ENCODE measurements around the gene RPL39L.

DNA sequence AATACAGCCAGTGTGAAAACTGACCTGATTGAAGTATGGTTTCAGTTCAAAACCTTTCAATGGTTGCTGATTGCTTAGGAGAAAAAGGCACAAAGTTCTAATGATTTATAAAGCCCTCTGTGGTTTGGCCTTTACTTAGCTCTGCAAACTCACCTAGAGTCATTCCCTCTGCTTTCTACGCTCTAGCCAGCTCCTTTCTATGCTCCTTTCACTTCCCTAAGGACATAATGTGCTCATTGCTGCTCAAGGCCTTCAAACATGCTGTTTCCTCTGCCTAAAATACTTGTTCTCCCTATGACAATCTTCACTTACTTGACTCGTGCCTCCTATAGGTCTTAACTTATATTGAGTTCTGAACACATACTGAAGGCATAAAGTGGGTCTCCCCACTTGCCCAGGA is 19.0 kb downstream of the RPL39L start:
- TF ChIP-seq PRDM10 (tag by site-specific recombination; IDR thresholded peaks at IDR 0.05) = no peak
- no peak for TF ChIP-seq REST (tag by site-specific recombination; IDR thresholded peaks at IDR 0.05)
- no peak for TF ChIP-seq ZNF121 (tag by site-specific recombination; IDR thresholded peaks at IDR 0.05)
- TF ChIP-seq, protein P1, sequence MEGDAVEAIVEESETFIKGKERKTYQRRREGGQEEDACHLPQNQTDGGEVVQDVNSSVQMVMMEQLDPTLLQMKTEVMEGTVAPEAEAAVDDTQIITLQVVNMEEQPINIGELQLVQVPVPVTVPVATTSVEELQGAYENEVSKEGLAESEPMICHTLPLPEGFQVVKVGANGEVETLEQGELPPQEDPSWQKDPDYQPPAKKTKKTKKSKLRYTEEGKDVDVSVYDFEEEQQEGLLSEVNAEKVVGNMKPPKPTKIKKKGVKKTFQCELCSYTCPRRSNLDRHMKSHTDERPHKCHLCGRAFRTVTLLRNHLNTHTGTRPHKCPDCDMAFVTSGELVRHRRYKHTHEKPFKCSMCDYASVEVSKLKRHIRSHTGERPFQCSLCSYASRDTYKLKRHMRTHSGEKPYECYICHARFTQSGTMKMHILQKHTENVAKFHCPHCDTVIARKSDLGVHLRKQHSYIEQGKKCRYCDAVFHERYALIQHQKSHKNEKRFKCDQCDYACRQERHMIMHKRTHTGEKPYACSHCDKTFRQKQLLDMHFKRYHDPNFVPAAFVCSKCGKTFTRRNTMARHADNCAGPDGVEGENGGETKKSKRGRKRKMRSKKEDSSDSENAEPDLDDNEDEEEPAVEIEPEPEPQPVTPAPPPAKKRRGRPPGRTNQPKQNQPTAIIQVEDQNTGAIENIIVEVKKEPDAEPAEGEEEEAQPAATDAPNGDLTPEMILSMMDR (tag by site-specific recombination; IDR thresholded peaks at IDR 0.05) = no peak
- TF ChIP-seq, protein P2, sequence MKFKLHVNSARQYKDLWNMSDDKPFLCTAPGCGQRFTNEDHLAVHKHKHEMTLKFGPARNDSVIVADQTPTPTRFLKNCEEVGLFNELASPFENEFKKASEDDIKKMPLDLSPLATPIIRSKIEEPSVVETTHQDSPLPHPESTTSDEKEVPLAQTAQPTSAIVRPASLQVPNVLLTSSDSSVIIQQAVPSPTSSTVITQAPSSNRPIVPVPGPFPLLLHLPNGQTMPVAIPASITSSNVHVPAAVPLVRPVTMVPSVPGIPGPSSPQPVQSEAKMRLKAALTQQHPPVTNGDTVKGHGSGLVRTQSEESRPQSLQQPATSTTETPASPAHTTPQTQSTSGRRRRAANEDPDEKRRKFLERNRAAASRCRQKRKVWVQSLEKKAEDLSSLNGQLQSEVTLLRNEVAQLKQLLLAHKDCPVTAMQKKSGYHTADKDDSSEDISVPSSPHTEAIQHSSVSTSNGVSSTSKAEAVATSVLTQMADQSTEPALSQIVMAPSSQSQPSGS (tag by site-specific recombination; IDR thresholded peaks at IDR 0.05; ENCODE audit: low read depth) = no peak
- no peak for TF ChIP-seq KLF16 (tag by site-specific recombination; IDR thresholded peaks at IDR 0.05)
- no peak for TF ChIP-seq YY1 (tag by site-specific recombination; IDR thresholded peaks at IDR 0.05)
- TF ChIP-seq ZNF654 (tag by site-specific recombination; IDR thresholded peaks at IDR 0.05; ENCODE audit: low read depth) = no peak
- no peak for TF ChIP-seq ZSCAN30 (tag by site-specific recombination; IDR thresholded peaks at IDR 0.05)
- TF ChIP-seq HOXA7 (CRISPR knock-in tag; IDR thresholded peaks at IDR 0.05; ENCODE audit: borderline replicate concordance) = no peak
- no peak for TF ChIP-seq ZNF274 (IDR thresholded peaks at IDR 0.05; ENCODE audit: low read length)
- TF ChIP-seq ZNF274 (tag by site-specific recombination; IDR thresholded peaks at IDR 0.05; ENCODE audit: borderline replicate concordance) = no peak
